Neural cell (in vitro differentiated cells): Measurements from ENCODE around the gene CCDC63. TPM values are rescaled to one million over a fixed set of nuclear protein-coding genes. Genes with fewer than 3 reads are reported as not detected.

Source experiments
- H2AFZ ChIP-seq: fragments of 200-600, 300-800 bp; sonication (generic), shearing (Covaris generic); 2 replicates; pipeline ENCODE4 v1.6.0; 2014; ENCODE audit warnings: low read depth, mild to moderate bottlenecking, antibody characterized with exemption, low read length, moderate library complexity
- H3F3A ChIP-seq: fragments of 200-600 bp; shearing (Covaris generic); 2 replicates; pipeline ENCODE4 v1.6.1; 2016; ENCODE audit warnings: mild to moderate bottlenecking, moderate library complexity, mixed read lengths, antibody characterized with exemption, low read length; ENCODE audit not compliant: insufficient read depth, poor library complexity, severe bottlenecking
- H3K27ac ChIP-seq: fragments of 200-600, 300-800 bp; sonication (generic), shearing (Covaris generic); 2 replicates; pipeline ENCODE4 v1.5.1; 2014; ENCODE audit warnings: mild to moderate bottlenecking, low read length, moderate library complexity
- H3K27me3 ChIP-seq: fragments of 300-800, 200-600 bp; sonication (generic), shearing (Covaris generic); 2 replicates; pipeline ENCODE4 v1.6.0; 2014; ENCODE audit warnings: mild to moderate bottlenecking, low read depth, low read length, moderate library complexity; ENCODE audit not compliant: insufficient read depth
- H3K36me3 ChIP-seq: fragments of 300-800, 200-600 bp; sonication (generic), shearing (Covaris generic); 2 replicates; pipeline ENCODE4 v1.5.1; 2014; ENCODE audit warnings: mild to moderate bottlenecking, antibody characterized with exemption, low read length, moderate library complexity; ENCODE audit not compliant: insufficient read depth
- H3K4me2 ChIP-seq: fragments of 300-800, 200-600 bp; sonication (generic), shearing (Covaris generic); 2 replicates; pipeline ENCODE4 v1.6.0; 2014; ENCODE audit warnings: mild to moderate bottlenecking, low read length
- H3K4me3 ChIP-seq: fragments of 300-800, 200-600 bp; sonication (generic), shearing (Covaris generic); 2 replicates; pipeline ENCODE4 v1.5.1; 2014; ENCODE audit warnings: mild to moderate bottlenecking, low read length, moderate library complexity
- H3K79me2 ChIP-seq: fragments of 200-600 bp; shearing (Covaris generic); replicated peaks from 2 replicates; pipeline ENCODE4 v1.6.0; 2014; ENCODE audit warnings: mild to moderate bottlenecking, low read length, moderate library complexity; ENCODE audit not compliant: insufficient read depth
- H3K9ac ChIP-seq: fragments of 300-800, 200-600 bp; sonication (generic), shearing (Covaris generic); 2 replicates; pipeline ENCODE4 v1.6.1; 2016; ENCODE audit warnings: mild to moderate bottlenecking, low read length, mixed read lengths
- H3K9me2 ChIP-seq: fragments of 200-600 bp; shearing (Covaris generic); 2 replicates; pipeline ENCODE4 v1.6.1; 2016; ENCODE audit warnings: mild to moderate bottlenecking, low read length, mixed read lengths; ENCODE audit not compliant: insufficient read depth
- H3K9me3 ChIP-seq: fragments of 200-600, 300-800 bp; sonication (generic), shearing (Covaris generic); 2 replicates; pipeline ENCODE4 v1.6.1; 2016; ENCODE audit warnings: mild to moderate bottlenecking, mixed run types, low read length, moderate library complexity, mixed read lengths
- H4K20me1 ChIP-seq: fragments of 200-600 bp; shearing (Covaris generic); 2 replicates; pipeline ENCODE4 v1.6.1; 2016; ENCODE audit warnings: mild to moderate bottlenecking, mixed run types; ENCODE audit not compliant: insufficient read depth
- CTCF ChIP-seq: fragments of 450-650 bp; IDR thresholded peaks from 2 replicates; pipeline ENCODE4 v1.5.1; 2014; ENCODE audit warnings: antibody characterized with exemption, mild to moderate bottlenecking, moderate library complexity; ENCODE audit not compliant: poor library complexity, severe bottlenecking
- EP300 ChIP-seq: fragments of 450-650 bp; conservative IDR thresholded peaks from 2 replicates; pipeline ENCODE4 v1.6.1; 2014; ENCODE audit warnings: antibody characterized with exemption, mild to moderate bottlenecking, moderate library complexity; ENCODE audit not compliant: poor library complexity, severe bottlenecking
- EZH2 ChIP-seq: fragments of 200-600, 300-800 bp; shearing (Covaris generic), sonication (generic); IDR thresholded peaks from 2 replicates; pipeline ENCODE4 v1.6.1; 2014; ENCODE audit warnings: antibody characterized with exemption, low read length, borderline replicate concordance, mild to moderate bottlenecking; ENCODE audit not compliant: insufficient read depth, poor library complexity, severe bottlenecking
- MXI1 ChIP-seq: fragments of 450-650 bp; conservative IDR thresholded peaks from 2 replicates; pipeline ENCODE4 v1.6.1; 2014; ENCODE audit warnings: antibody characterized with exemption, mild to moderate bottlenecking; ENCODE audit not compliant: poor library complexity, severe bottlenecking
- POLR2AphosphoS5 ChIP-seq: IDR thresholded peaks from 2 replicates; pipeline ENCODE4 v1.6.1; 2012
- RAD21 ChIP-seq: fragments of 450-650 bp; conservative IDR thresholded peaks from 2 replicates; pipeline ENCODE4 v1.6.1; 2014; ENCODE audit warnings: antibody characterized with exemption, mild to moderate bottlenecking, moderate library complexity
- REST ChIP-seq: IDR thresholded peaks from 2 replicates; pipeline ENCODE4 v1.6.1; 2012; ENCODE audit warnings: borderline replicate concordance
- SMC3 ChIP-seq: fragments of 450-650 bp; conservative IDR thresholded peaks from 2 replicates; pipeline ENCODE4 v1.6.1; 2014; ENCODE audit warnings: antibody characterized with exemption, mild to moderate bottlenecking, moderate library complexity; ENCODE audit not compliant: poor library complexity
- TAF1 ChIP-seq: IDR thresholded peaks from 2 replicates; pipeline ENCODE4 v1.6.1; 2012; ENCODE audit warnings: low read depth
- polyA plus RNA-seq: library from polyadenylated mRNA; depleted of rRNA; stranded (reverse); fragments of >200 nt; gene quantifications from 2 replicates; pipeline ENCODE4 v1.2.3, GENCODE V29; 2014

The CCDC63 gene
- polyA plus RNA-seq, 1 donor from 2014 or later = not detected

GRCh38 chr12:110872100-110872499 is 25.3 kb downstream of the CCDC63 start:
- Histone ChIP-seq H3K9me2 (no peaks in the 10 kb centered on the region), H3K9me3 (no peaks in the 10 kb centered on the region), H3K27me3 (no peaks in the 10 kb centered on the region), H2AFZ (no peak overlapping the region), H4K20me1 (no peaks in the 10 kb centered on the region), H3K79me2 (no peaks in the 10 kb centered on the region), H3K9ac (no peak overlapping the region), H3K27ac (no peak overlapping the region), H3K36me3 (no peaks in the 10 kb centered on the region), H3F3A (no peaks in the 10 kb centered on the region), H3K4me3 (no peak overlapping the region), H3K4me2 (no peak overlapping the region)
- TF ChIP-seq RAD21 (no peak), TAF1 (no peak), SMC3 (no peak)

- Histone ChIP-seq H3K4me3 (no peak overlapping the region), H3K9ac (no peak overlapping the region), H3K79me2 (no peaks in the 10 kb centered on the region), H3K9me2 (no peaks in the 10 kb centered on the region), H3K9me3 (no peaks in the 10 kb centered on the region), H3K4me2 (no peak overlapping the region), H3F3A (no peaks in the 10 kb centered on the region), H3K36me3 (no peaks in the 10 kb centered on the region), H3K27ac (peak overlapping the region; percentile 47), H4K20me1 (no peaks in the 10 kb centered on the region), H2AFZ (no peak overlapping the region), H3K27me3 (no peaks in the 10 kb centered on the region)
- TF ChIP-seq REST (no peak), EZH2 (no peak), TAF1 (no peak), SMC3 (no peak), POLR2AphosphoS5 (no peak), RAD21 (no peak), MXI1 (no peak), EP300 (no peak), CTCF (no peak)
Measured at GRCh38 chr12:110874351-110874750, 27.6 kb downstream of the CCDC63 start.

GRCh38 chr12:110874781-110875180 is 28.0 kb downstream of the CCDC63 start:
- no peak overlapping the region for H3K4me2 ChIP-seq
- no peaks in the 10 kb centered on the region for H3F3A ChIP-seq
- no peaks in the 10 kb centered on the region for H4K20me1 ChIP-seq
- no peak overlapping the region for H3K9ac ChIP-seq
- no peaks in the 10 kb centered on the region for H3K79me2 ChIP-seq
- TF ChIP-seq EZH2 (no peak), CTCF (no peak), EP300 (no peak), RAD21 (no peak), SMC3 (no peak), REST (no peak), TAF1 (no peak), POLR2AphosphoS5 (no peak), MXI1 (no peak)
- no peak overlapping the region for H2AFZ ChIP-seq
- H3K9me3 ChIP-seq = no peaks in the 10 kb centered on the region
- H3K9me2 ChIP-seq = no peaks in the 10 kb centered on the region
- no peak overlapping the region for H3K4me3 ChIP-seq
- H3K36me3 ChIP-seq = no peaks in the 10 kb centered on the region
- H3K27me3 ChIP-seq = no peaks in the 10 kb centered on the region
- H3K27ac ChIP-seq = no peak overlapping the region
